KMS-11 (cell line): ENCODE measurements around the gene FAM13B.
"Not testable (repeated sequence)": the region's sequence is repeated elsewhere in the genome, so short reads cannot be mapped to it uniquely, and the experiment has no call there.

Source experiments
- H2AFZ ChIP-seq: fragments of 200-600 bp; sonication (generic); 2 replicates; pipeline ENCODE4 v1.6.1; 2016; ENCODE audit warnings: antibody characterized with exemption, mixed run types, low read depth
- H3K27ac ChIP-seq: fragments of 200-600 bp; sonication (generic); 2 replicates; pipeline ENCODE4 v1.6.1; 2016; ENCODE audit warnings: mild to moderate bottlenecking, mixed run types
- H3K27me3 ChIP-seq: fragments of 200-600 bp; sonication (generic); 2 replicates; pipeline ENCODE4 v1.6.1; 2017; ENCODE audit warnings: mild to moderate bottlenecking, low read depth, mixed run types, moderate library complexity; ENCODE audit not compliant: insufficient read depth
- H3K36me3 ChIP-seq: fragments of 200-600 bp; sonication (generic); 2 replicates; pipeline ENCODE4 v1.6.1; 2017; ENCODE audit warnings: mild to moderate bottlenecking, mixed run types; ENCODE audit not compliant: insufficient read depth
- H3K4me1 ChIP-seq: fragments of 200-600 bp; sonication (generic); 2 replicates; pipeline ENCODE4 v1.6.1; 2016; ENCODE audit warnings: mild to moderate bottlenecking, low read depth, mixed run types; ENCODE audit not compliant: poor library complexity, severe bottlenecking
- H3K4me2 ChIP-seq: fragments of 200-600 bp; sonication (generic); 2 replicates; pipeline ENCODE4 v1.7.0; 2016; ENCODE audit warnings: mild to moderate bottlenecking, mixed run types
- H3K4me3 ChIP-seq: fragments of 200-600 bp; sonication (generic); IDR thresholded peaks from 2 replicates; pipeline ENCODE4 v1.6.1; 2017; ENCODE audit warnings: low read depth, low read length, mixed read lengths; ENCODE audit not compliant: insufficient read depth
- H3K79me2 ChIP-seq: fragments of 200-600 bp; sonication (generic); 2 replicates; pipeline ENCODE4 v1.6.1; 2016; ENCODE audit warnings: low read depth, mixed run types; ENCODE audit not compliant: insufficient read depth
- H3K9ac ChIP-seq: fragments of 200-600 bp; sonication (generic); 2 replicates; pipeline ENCODE4 v1.6.1; 2016; ENCODE audit warnings: mild to moderate bottlenecking, mixed run types
- H4K20me1 ChIP-seq: fragments of 200-600 bp; sonication (generic); 2 replicates; pipeline ENCODE4 v1.6.1; 2016; ENCODE audit warnings: mild to moderate bottlenecking, mixed run types; ENCODE audit not compliant: insufficient read depth
- CTCF ChIP-seq: fragments of 200-600 bp; sonication (generic); conservative IDR thresholded peaks from 2 replicates; pipeline ENCODE4 v1.6.1; 2017; ENCODE audit warnings: low read depth, mild to moderate bottlenecking, antibody characterized with exemption, low read length, moderate library complexity, mixed read lengths

FAM13B gene

GRCh38 chr5:137975208-137975607, 57.7 kb downstream of the FAM13B start:
- no peak overlapping the region for H3K9ac ChIP-seq
- H3K27me3 ChIP-seq, result no peaks in the 10 kb centered on the region
- H3K4me2 ChIP-seq, result no peak overlapping the region
- 0 out of 2 replicates have a peak, but pooled peaks cover 5% of the 10 kb centered on the region for H3K36me3 ChIP-seq
- H2AFZ ChIP-seq, result no peak overlapping the region
- no peaks in the 10 kb centered on the region for H3K79me2 ChIP-seq
- no peaks in the 10 kb centered on the region for H3K4me1 ChIP-seq
- H4K20me1 ChIP-seq, result no peaks in the 10 kb centered on the region
- H3K4me3 ChIP-seq, result no peak overlapping the region
- no peak for TF ChIP-seq CTCF
- no peak overlapping the region for H3K27ac ChIP-seq

DNA sequence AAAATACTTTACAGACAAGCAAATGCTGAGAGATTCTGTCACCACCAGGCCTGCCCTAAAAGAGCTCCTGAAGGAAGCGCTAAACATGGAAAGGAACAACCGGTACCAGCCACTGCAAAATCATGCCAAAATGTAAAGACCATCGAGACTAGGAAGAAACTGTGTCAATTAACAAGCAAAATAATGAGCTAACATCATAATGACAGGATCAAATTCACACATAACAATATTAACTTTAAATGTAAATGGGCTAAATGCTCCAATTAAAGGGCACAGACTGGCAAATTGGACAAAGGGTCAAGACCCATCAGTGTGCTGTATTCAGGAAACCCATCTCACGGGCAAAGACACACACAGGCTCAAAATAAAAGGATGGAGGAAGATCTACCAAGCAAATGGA, 62.5 kb downstream of the FAM13B start:
- H3K9ac ChIP-seq, H4K20me1 ChIP-seq, H3K27ac ChIP-seq, H3K27me3 ChIP-seq, H3K4me2 ChIP-seq, H3K36me3 ChIP-seq, H2AFZ ChIP-seq, H3K4me3 ChIP-seq, H3K4me1 ChIP-seq, H3K79me2 ChIP-seq: not testable (repeated sequence)

DNA sequence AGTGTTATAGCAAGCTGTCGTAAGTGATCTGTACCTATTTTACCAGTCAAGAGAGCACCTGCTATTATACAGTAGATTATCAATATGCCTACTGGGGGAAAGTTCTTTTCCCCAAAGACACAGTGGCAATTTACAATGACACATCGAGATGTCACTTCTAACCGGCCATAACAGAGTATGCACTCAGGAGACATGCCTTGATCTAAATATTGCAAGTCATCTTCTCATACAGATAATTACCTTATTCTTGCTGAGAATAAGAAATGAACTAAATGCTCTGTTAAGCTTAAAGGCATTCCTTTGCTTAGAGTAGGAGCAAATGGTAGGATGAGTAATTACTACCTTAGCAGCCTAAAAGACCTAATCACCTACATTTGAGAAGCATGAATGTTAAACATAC, 72.1 kb downstream of the FAM13B start:
- no peak for TF ChIP-seq CTCF
- Histone ChIP-seq H3K4me1 (no peaks in the 10 kb centered on the region), H3K27me3 (no peaks in the 10 kb centered on the region), H2AFZ (no peak overlapping the region), H3K4me2 (no peak overlapping the region), H3K27ac (no peak overlapping the region), H3K36me3 (no peaks in the 10 kb centered on the region), H3K4me3 (no peak overlapping the region), H4K20me1 (no peaks in the 10 kb centered on the region), H3K79me2 (no peaks in the 10 kb centered on the region), H3K9ac (no peak overlapping the region)

DNA sequence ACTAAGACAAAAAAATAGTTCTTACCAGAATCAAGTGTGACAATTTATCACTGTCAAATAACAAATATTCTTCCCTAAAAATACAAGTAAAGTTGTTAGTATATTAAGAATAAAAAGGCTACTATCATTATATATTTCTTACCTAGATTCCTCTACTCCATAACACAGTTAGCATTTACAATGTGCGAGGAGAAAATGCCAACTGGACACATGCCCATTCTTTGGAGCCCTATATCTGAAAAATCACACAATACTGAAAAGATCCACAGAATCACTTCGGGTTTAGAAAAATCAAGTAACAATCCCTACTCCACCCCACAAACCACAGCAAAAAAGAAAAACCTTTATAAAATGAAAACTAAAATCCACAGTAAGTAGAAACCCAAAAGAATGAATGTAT, 72.7 kb downstream of the FAM13B start:
- no peaks in the 10 kb centered on the region for H3K79me2 ChIP-seq
- H3K4me1 ChIP-seq, result no peaks in the 10 kb centered on the region
- H3K27me3 ChIP-seq, result no peaks in the 10 kb centered on the region
- no peak overlapping the region for H3K4me3 ChIP-seq
- H3K9ac ChIP-seq, result no peak overlapping the region
- no peak for TF ChIP-seq CTCF
- H3K27ac ChIP-seq, result no peak overlapping the region
- no peak overlapping the region for H2AFZ ChIP-seq
- no peaks in the 10 kb centered on the region for H3K36me3 ChIP-seq
- H4K20me1 ChIP-seq, result no peaks in the 10 kb centered on the region
- H3K4me2 ChIP-seq, result no peak overlapping the region

GRCh38 chr5:137959488-137959887, 73.4 kb downstream of the FAM13B start:
- H3K27ac ChIP-seq, result no peak overlapping the region
- H3K36me3 ChIP-seq, result no peaks in the 10 kb centered on the region
- H3K4me3 ChIP-seq, result no peak overlapping the region
- no peak overlapping the region for H3K9ac ChIP-seq
- no peaks in the 10 kb centered on the region for H4K20me1 ChIP-seq
- H3K4me2 ChIP-seq, result no peak overlapping the region
- no peaks in the 10 kb centered on the region for H3K79me2 ChIP-seq
- H2AFZ ChIP-seq, result no peak overlapping the region
- no peak for TF ChIP-seq CTCF
- no peaks in the 10 kb centered on the region for H3K4me1 ChIP-seq
- H3K27me3 ChIP-seq, result no peaks in the 10 kb centered on the region
